ENCODE measurements around the gene CRTAC1.

- TF ChIP-seq CTCF (IDR thresholded peaks at IDR 0.05 in 2 of 3, conservative IDR thresholded peaks at IDR 0.05 in 1 of 3; ENCODE audit: borderline replicate concordance in 1 of 3, insufficient read depth in 1 of 3, low read depth in 2 of 3, low read length in 2 of 3) (no peak), EZH2 (IDR thresholded peaks at IDR 0.05) (no peak), POLR2AphosphoS5 (IDR thresholded peaks at IDR 0.05; ENCODE audit: low read depth, low read length) (no peak), ELF1 (IDR thresholded peaks at IDR 0.05; ENCODE audit: borderline replicate concordance, low read depth) (no peak), YY1 (IDR thresholded peaks at IDR 0.05; ENCODE audit: extremely low read depth, insufficient replicate concordance, low read depth, low read length) (no peak), SP1 (IDR thresholded peaks at IDR 0.05; ENCODE audit: low read depth) (no peak), REST (IDR thresholded peaks at IDR 0.05; ENCODE audit: low read depth) (no peak), JUND (IDR thresholded peaks at IDR 0.05) (no peak), RAD21 (IDR thresholded peaks at IDR 0.05; ENCODE audit: low read depth) (no peak)
Measured at GRCh38 chr10:97874332-97874731, 156.1 kb downstream of the CRTAC1 start.

Measured in HCT116 (cell line).